Measurements from ENCODE around the gene DLG2.

GRCh38 chr11:85105868-85106267, 521.3 kb downstream of the DLG2 start:
- TF ChIP-seq HMGXB4 (CRISPR knock-in tag; IDR thresholded peaks at IDR 0.05): no peak
- TF ChIP-seq CTCF (IDR thresholded peaks at IDR 0.05): no peak
- no peak for TF ChIP-seq STAT6 (CRISPR knock-in tag; conservative IDR thresholded peaks at IDR 0.05; ENCODE audit: low read depth)
- no peak for TF ChIP-seq IRF2 (CRISPR knock-in tag; IDR thresholded peaks at IDR 0.05; ENCODE audit: borderline replicate concordance, low read depth)
- no peak for TF ChIP-seq SP1 (CRISPR knock-in tag; conservative IDR thresholded peaks at IDR 0.05)
- TF ChIP-seq TP53 (CRISPR knock-in tag; IDR thresholded peaks at IDR 0.05): no peak
- no peak for TF ChIP-seq SMAD3 (CRISPR knock-in tag; IDR thresholded peaks at IDR 0.05; ENCODE audit: borderline replicate concordance)
- no peak for TF ChIP-seq ESRRA (CRISPR knock-in tag; IDR thresholded peaks at IDR 0.05; ENCODE audit: borderline replicate concordance)
- TF ChIP-seq ELF4 (CRISPR knock-in tag; IDR thresholded peaks at IDR 0.05; ENCODE audit: low read depth): no peak
- TF ChIP-seq ATF3 (CRISPR knock-in tag; conservative IDR thresholded peaks at IDR 0.05): no peak
- TF ChIP-seq MAX (CRISPR knock-in tag; IDR thresholded peaks at IDR 0.05): no peak

All from WTC11 (cell line).